Measurements from ENCODE around the gene SERPINB8. TPM values are rescaled to one million over a fixed set of nuclear protein-coding genes. Genes with fewer than 3 reads are reported as not detected.
A peak's percentile ranks its signal among the peaks of the same experiment; 100 is the strongest.

Gene SERPINB8
- total and polyA plus RNA-seq, 2 donors (not counting 3 experiments of a cell fraction or from before 2014, with no cell fraction given), result 15.3 to 25.7 TPM

- no peaks in the 10 kb centered on the region for H3K4me1 ChIP-seq (ENCODE audit: control insufficient read depth, extremely low read depth, insufficient read depth, low read length)
- no peaks in the 10 kb centered on the region for H3K9me1 ChIP-seq (replicated peaks; ENCODE audit: control insufficient read depth, extremely low read depth, insufficient read depth, low read length)
- peak; percentile 57 for DNase-seq (ENCODE audit: low read depth, low spot score)
- ChIA-PET POLR2A (no interaction called here), CTCF (interaction anchor here (0.6 to 3.4 kb wide), 25 partner anchors 10 to 452 kb away, joined by 3 to 61 read pairs (median 5); no protein-coding TSS in a partner anchor)
- no peak overlapping the region for H2AFZ ChIP-seq (ENCODE audit: low read depth, low read length)
- no peak overlapping the region for H3K4me2 ChIP-seq (ENCODE audit: insufficient read depth, low read length)
- H3K9ac ChIP-seq (replicated peaks; ENCODE audit: extremely low read depth, insufficient read depth, low read length), result no peak overlapping the region
- peak; percentile 93 for FAIRE-seq
- H3K4me3 ChIP-seq (replicated peaks in 1 of 3; ENCODE audit: insufficient read depth in 1 of 3, low read depth in 1 of 3, low read length in 3 of 3), result no peak overlapping the region
- H3K9me3 ChIP-seq (replicated peaks; ENCODE audit: control insufficient read depth, insufficient read depth, low read length), result no peaks in the 10 kb centered on the region
- no peak overlapping the region for H3K27ac ChIP-seq (ENCODE audit: insufficient read depth, low read depth, low read length)
- H3K79me2 ChIP-seq (ENCODE audit: control insufficient read depth, insufficient read depth, low read length), result no peaks in the 10 kb centered on the region
- no peaks in the 10 kb centered on the region for H4K20me1 ChIP-seq (replicated peaks; ENCODE audit: control insufficient read depth, extremely low read depth, insufficient read depth, low read length)
- intact Hi-C loops (cut with micrococcal nuclease), result loop anchor here (1.0 to 2.0 kb wide), 2 partner anchors 16 to 31 kb away; no protein-coding TSS in a partner anchor
- no peak for TF ChIP-seq MYC (IDR thresholded peaks at IDR 0.05; ENCODE audit: low read depth, low read length)
- TF ChIP-seq JUN (IDR thresholded peaks at IDR 0.05; ENCODE audit: borderline replicate concordance, insufficient read depth, insufficient read length, low read depth), result no peak
- peak; percentile 68 to 82 for TF ChIP-seq CTCF (IDR thresholded peaks at IDR 0.05; ENCODE audit: extremely low read depth in 1 of 2, insufficient read depth in 1 of 2, low read depth in 1 of 2, low read length in 2 of 2)
- TF ChIP-seq MAX (IDR thresholded peaks at IDR 0.05; ENCODE audit: insufficient read depth, insufficient read length), result no peak
- peaks cover 14 to 28% of the 10 kb centered on the region in 2 experiments for H3K27me3 ChIP-seq (ENCODE audit: control insufficient read depth in 2 of 2, insufficient read depth in 2 of 2, low read length in 2 of 2)
- no peaks in the 10 kb centered on the region for H3K36me3 ChIP-seq (ENCODE audit: control insufficient read depth in 2 of 2, extremely low read depth in 1 of 2, insufficient read depth in 2 of 2, low read length in 2 of 2)
- dilution Hi-C loops (cut with MboI; ENCODE audit: extremely low pct_ligation_motif_present, low sequenced_read_pairs), result no loop called here
- no TSS peak for BruUV-seq (replicated peaks)
Measured at GRCh38 chr18:63963615-63964256, 6.1 kb upstream of the SERPINB8 start.

- H4K20me1 ChIP-seq (replicated peaks; ENCODE audit: control insufficient read depth, extremely low read depth, insufficient read depth, low read length), result no peaks in the 10 kb centered on the region
- no peaks in the 10 kb centered on the region for H3K36me3 ChIP-seq (ENCODE audit: control insufficient read depth in 2 of 2, extremely low read depth in 1 of 2, insufficient read depth in 2 of 2, low read length in 2 of 2)
- H3K9me1 ChIP-seq (replicated peaks; ENCODE audit: control insufficient read depth, extremely low read depth, insufficient read depth, low read length), result no peaks in the 10 kb centered on the region
- no peak overlapping the region for H3K4me3 ChIP-seq (replicated peaks in 1 of 3; ENCODE audit: insufficient read depth in 1 of 3, low read depth in 1 of 3, low read length in 3 of 3)
- TF ChIP-seq CTCF (IDR thresholded peaks at IDR 0.05; ENCODE audit: extremely low read depth in 1 of 2, insufficient read depth in 1 of 2, low read depth in 1 of 2, low read length in 2 of 2), result no peak
- no peak for TF ChIP-seq GATA2 (IDR thresholded peaks at IDR 0.05; ENCODE audit: insufficient read depth, insufficient read length, low read depth, low read length)
- TF ChIP-seq JUN (IDR thresholded peaks at IDR 0.05; ENCODE audit: borderline replicate concordance, insufficient read depth, insufficient read length, low read depth), result no peak
- TF ChIP-seq POLR2A (IDR thresholded peaks at IDR 0.05; ENCODE audit: low read depth, low read length), result no peak
- no TSS peak for BruUV-seq (replicated peaks)
- H3K9ac ChIP-seq (replicated peaks; ENCODE audit: extremely low read depth, insufficient read depth, low read length), result no peak overlapping the region
- peaks cover 9 to 18% of the 10 kb centered on the region in 2 experiments for H3K27me3 ChIP-seq (ENCODE audit: control insufficient read depth in 2 of 2, insufficient read depth in 2 of 2, low read length in 2 of 2)
- intact Hi-C loops (cut with micrococcal nuclease) (no loop called here), dilution Hi-C loops (cut with MboI; ENCODE audit: extremely low pct_ligation_motif_present, low sequenced_read_pairs) (no loop called here)
- no peak overlapping the region for H3K4me2 ChIP-seq (ENCODE audit: insufficient read depth, low read length)
- H3K4me1 ChIP-seq (ENCODE audit: control insufficient read depth, extremely low read depth, insufficient read depth, low read length), result peaks cover 6% of the 10 kb centered on the region
- no peak for DNase-seq (ENCODE audit: low read depth, low spot score)
- H3K27ac ChIP-seq (ENCODE audit: insufficient read depth, low read depth, low read length), result no peak overlapping the region
- H2AFZ ChIP-seq (ENCODE audit: low read depth, low read length), result no peak overlapping the region
- ChIA-PET POLR2A (no interaction called here), CTCF (interaction anchor here (0.6 to 3.4 kb wide), 6 partner anchors 10 to 46 kb away, joined by 3 to 61 read pairs (median 17); no protein-coding TSS in a partner anchor)
- H3K79me2 ChIP-seq (ENCODE audit: control insufficient read depth, insufficient read depth, low read length), result no peaks in the 10 kb centered on the region
- no peaks in the 10 kb centered on the region for H3K9me3 ChIP-seq (replicated peaks; ENCODE audit: control insufficient read depth, insufficient read depth, low read length)
- no peak for FAIRE-seq
Measured at GRCh38 chr18:63964908-63965307, 5.0 kb upstream of the SERPINB8 start.
